ENCODE results near the gene AK4.

GRCh38 chr1:65176056-65176450 is 28.1 kb downstream of the AK4 start:
- no peak for TF ChIP-seq POLR2A (IDR thresholded peaks at IDR 0.05; ENCODE audit: low read length)
- no peak for TF ChIP-seq CTCF (IDR thresholded peaks at IDR 0.05)
- TF ChIP-seq CHD4 (IDR thresholded peaks at IDR 0.05; ENCODE audit: borderline replicate concordance) = no peak
- no peak for TF ChIP-seq CEBPB (IDR thresholded peaks at IDR 0.05)
- TF ChIP-seq REST (IDR thresholded peaks at IDR 0.05) = no peak
- TF ChIP-seq EP300 (IDR thresholded peaks at IDR 0.05) = no peak
- no peak for TF ChIP-seq RNF2 (IDR thresholded peaks at IDR 0.05; ENCODE audit: borderline replicate concordance, low read depth)
- no peak for TF ChIP-seq HOXB13 (CRISPR knock-in tag; IDR thresholded peaks at IDR 0.05; ENCODE audit: low read depth)
- TF ChIP-seq ZFP36 (IDR thresholded peaks at IDR 0.05; ENCODE audit: borderline replicate concordance, partially characterized antibody) = no peak
- no peak for TF ChIP-seq SREBF2 (IDR thresholded peaks at IDR 0.05)
- no peak for TF ChIP-seq JUNB (IDR thresholded peaks at IDR 0.05)
- no peak for TF ChIP-seq SMC3 (IDR thresholded peaks at IDR 0.05)
- no peak for TF ChIP-seq MAX (IDR thresholded peaks at IDR 0.05)
